ENCODE results near the gene MPP7.
A peak's percentile ranks its signal among the peaks of the same experiment; 100 is the strongest.

MPP7 gene

GRCh38 chr10:28263136-28263857 is 39.6 kb downstream of the MPP7 start:
- H3K4me3 ChIP-seq (ENCODE audit: control insufficient read depth, low read depth, low read length): no peak overlapping the region
- TF ChIP-seq, protein P1, sequence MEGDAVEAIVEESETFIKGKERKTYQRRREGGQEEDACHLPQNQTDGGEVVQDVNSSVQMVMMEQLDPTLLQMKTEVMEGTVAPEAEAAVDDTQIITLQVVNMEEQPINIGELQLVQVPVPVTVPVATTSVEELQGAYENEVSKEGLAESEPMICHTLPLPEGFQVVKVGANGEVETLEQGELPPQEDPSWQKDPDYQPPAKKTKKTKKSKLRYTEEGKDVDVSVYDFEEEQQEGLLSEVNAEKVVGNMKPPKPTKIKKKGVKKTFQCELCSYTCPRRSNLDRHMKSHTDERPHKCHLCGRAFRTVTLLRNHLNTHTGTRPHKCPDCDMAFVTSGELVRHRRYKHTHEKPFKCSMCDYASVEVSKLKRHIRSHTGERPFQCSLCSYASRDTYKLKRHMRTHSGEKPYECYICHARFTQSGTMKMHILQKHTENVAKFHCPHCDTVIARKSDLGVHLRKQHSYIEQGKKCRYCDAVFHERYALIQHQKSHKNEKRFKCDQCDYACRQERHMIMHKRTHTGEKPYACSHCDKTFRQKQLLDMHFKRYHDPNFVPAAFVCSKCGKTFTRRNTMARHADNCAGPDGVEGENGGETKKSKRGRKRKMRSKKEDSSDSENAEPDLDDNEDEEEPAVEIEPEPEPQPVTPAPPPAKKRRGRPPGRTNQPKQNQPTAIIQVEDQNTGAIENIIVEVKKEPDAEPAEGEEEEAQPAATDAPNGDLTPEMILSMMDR (IDR thresholded peaks at IDR 0.05; ENCODE audit: control insufficient read depth, insufficient read depth, low read depth, low read length, missing control alignments): no peak
- DNase-seq (ENCODE audit: low read depth): no peak

DNA sequence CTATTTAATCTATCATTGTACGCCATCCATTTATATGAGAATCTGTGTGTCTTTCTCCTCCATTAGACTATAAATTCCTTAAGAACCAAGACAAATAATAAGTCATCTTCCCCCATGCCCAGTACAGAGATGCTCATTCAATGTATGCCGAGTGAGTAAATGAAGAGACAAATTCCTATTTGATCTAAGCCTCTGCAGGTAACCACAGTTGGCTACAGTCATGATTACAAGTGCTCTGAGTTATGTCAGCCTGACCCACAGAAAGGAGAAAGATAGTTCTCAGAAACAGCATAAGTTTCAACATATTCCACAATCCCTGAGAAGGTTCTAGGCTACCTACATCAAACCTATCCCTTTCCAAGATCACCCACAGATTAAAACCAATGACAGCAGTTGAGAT is 46.1 kb downstream of the MPP7 start:
- no peak overlapping the region for H3K4me3 ChIP-seq (ENCODE audit: control insufficient read depth, low read depth, low read length)
- TF ChIP-seq, protein P1 (IDR thresholded peaks at IDR 0.05; ENCODE audit: control insufficient read depth, insufficient read depth, low read depth, low read length, missing control alignments): no peak
- no peak for DNase-seq (ENCODE audit: low read depth)

DNA sequence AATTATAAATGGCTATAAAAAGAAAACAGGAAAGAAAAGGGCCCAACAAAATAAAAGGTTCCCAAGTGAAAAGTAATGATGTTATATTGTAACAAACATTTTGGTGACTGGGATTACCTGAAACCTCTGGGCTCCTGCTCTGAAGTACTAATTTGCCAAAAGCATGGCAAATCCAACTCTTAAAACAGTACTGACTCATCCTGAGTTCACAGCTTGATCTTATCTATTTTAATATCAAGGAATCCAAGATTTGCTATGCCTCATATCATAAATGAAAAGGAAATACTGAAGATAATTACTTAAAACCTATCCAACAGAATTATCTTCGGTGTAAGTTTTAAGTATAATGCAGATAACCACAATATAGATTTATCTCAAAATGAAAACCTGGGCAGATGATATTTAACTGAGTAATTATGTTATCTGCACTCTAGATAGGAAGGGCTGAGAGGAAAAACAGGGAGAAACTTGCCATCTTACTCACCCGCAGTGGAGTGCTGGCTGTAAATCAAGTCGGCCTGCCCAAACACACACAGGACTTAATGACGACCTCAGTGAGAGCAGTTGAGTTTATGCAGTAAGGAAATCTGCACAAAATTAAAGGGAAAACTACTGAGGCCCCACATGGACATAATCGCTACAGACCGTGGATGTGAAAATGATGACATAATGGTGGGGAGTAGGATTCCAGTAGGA is 48.4 kb downstream of the MPP7 start:
- peak; percentile 59 for DNase-seq (ENCODE audit: low read depth)
- TF ChIP-seq, protein P1 (IDR thresholded peaks at IDR 0.05; ENCODE audit: control insufficient read depth, insufficient read depth, low read depth, low read length, missing control alignments): no peak
- no peak overlapping the region for H3K4me3 ChIP-seq (ENCODE audit: control insufficient read depth, low read depth, low read length)

GRCh38 chr10:28253169-28253785 is 49.6 kb downstream of the MPP7 start:
- DNase-seq (ENCODE audit: low read depth): peak; percentile 20
- no peak overlapping the region for H3K4me3 ChIP-seq (ENCODE audit: control insufficient read depth, low read depth, low read length)
- TF ChIP-seq, protein P1 (IDR thresholded peaks at IDR 0.05; ENCODE audit: control insufficient read depth, insufficient read depth, low read depth, low read length, missing control alignments): no peak

Data from AG09309 (cell line).